GM12873 (cell line): ENCODE results near the gene ACOXL.

Source experiments
- CTCF ChIP-seq: IDR thresholded peaks from 2 replicates; pipeline ENCODE4 v1.5.1; 2012; ENCODE audit warnings: low read depth, mild to moderate bottlenecking, moderate library complexity, low read length, control low read depth; ENCODE audit not compliant: insufficient read depth; ENCODE audit errors: missing control alignments

ACOXL gene

DNA sequence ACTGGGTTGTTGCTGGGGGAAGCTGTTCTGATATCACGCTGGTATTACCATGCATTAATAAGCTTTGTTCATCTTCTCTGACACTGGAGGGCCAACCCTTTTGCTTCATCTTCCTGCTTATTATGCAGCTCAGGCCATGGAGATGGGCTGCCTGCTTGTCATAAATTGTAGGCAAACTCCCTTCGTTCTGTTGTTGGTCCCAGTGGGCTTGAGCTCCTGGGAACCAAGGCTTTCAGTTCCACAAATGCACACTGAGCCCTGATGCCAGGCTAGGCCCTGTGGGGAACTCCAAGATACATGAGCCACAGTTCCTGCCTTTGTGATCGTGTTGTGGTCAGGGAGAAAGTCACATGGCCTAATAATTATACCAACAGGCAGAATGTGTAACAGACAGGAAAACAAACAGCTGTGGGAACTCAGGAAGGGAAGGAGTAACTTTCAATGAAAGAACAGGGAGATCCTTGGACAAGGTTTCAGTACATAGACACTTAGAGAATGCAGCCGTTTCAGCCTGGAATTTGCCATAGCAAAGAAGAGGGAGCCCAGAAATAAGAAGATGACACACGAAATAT, 339.3 kb downstream of the ACOXL start:
- TF ChIP-seq CTCF, result no peak

- no peak for TF ChIP-seq CTCF
Observed at GRCh38 chr2:111072220-111072871, 340.0 kb downstream of the ACOXL start.

GRCh38 chr2:111091811-111092211, 359.4 kb downstream of the ACOXL start:
- no peak for TF ChIP-seq CTCF

GRCh38 chr2:111094691-111095090, 362.3 kb downstream of the ACOXL start:
- no peak for TF ChIP-seq CTCF

- TF ChIP-seq CTCF, result no peak
Observed at GRCh38 chr2:111095434-111095833, 363.1 kb downstream of the ACOXL start.

GRCh38 chr2:111099402-111099801, 367.0 kb downstream of the ACOXL start:
- no peak for TF ChIP-seq CTCF

DNA sequence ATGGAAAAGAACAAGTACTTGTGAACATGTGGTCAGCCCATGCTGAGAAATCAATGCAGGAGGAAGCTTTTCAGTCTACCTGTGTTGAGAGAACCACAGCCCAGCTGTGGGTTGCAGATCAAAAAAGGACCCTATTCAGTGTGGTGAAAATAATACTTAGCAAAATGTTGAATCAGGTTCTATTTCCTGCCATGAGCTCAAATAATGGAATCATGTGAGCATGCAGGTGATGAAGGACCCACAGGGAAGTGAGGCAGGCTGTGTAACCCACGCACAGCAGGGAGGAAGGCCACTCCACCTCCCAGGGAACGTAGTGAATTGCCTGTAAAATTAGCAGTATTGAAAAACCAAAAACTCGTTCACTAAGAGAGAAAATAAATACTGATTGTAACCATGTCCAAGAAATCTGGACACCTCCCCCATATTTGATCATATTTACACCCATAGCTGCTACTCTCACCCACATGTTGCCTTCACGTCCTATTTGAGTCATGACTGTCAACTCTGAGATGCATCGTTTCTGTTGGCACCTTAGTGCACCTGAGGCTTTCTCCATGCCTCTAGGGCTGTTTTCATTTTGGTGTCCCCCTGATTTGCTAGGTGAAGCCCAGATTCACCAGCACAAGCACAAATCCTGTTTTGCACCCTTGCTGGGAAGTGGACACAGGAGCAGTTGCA, 367.9 kb downstream of the ACOXL start:
- no peak for TF ChIP-seq CTCF
